ENCODE results near the gene HOXB1.

DNA sequence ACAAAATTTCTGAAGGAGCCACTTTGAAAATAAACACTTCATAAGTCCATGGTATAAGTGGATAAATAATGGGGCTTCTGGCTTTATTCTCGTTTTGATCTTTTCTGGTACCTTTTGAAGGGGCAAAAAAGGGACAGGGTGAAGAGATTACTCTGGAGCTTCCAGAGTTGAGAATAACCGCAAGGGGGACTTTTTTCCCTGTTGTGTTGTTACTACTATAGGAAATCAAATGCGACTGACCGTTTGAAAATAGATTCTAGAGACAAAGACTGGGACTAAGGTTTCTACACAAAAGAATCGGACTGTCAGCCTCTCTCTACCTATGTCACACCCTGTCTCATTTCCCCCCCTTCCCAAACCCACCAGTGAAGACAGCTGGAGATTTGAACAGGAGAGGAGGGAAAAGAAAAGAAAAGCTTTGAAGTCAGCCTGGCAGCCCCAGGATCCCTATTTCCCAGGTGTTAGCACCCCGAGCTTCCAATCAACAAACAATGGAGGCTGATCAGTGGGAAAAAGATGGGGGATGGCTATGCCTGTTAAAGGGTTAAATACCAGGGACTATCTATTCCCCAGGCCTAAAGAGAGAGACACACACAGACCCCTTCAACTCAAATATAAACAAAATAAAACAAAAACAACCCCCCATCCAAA lies 39.0 kb upstream of the HOXB1 start:
- no peak for TF ChIP-seq CTCF (IDR thresholded peaks at IDR 0.05)
- TF ChIP-seq POLR2A (IDR thresholded peaks at IDR 0.05), result no peak
- no peak for TF ChIP-seq EP300 (IDR thresholded peaks at IDR 0.05)

Measured in upper lobe of left lung (tissue), 4 donors.